Raji (cell line): ENCODE results near the gene PPTC7.

Source experiments
- POLR2A ChIP-seq: IDR thresholded peaks from 2 replicates; pipeline ENCODE4 v1.6.1; 2011; ENCODE audit warnings: low read depth, low read length, control low read depth; ENCODE audit not compliant: insufficient read depth

PPTC7 gene

GRCh38 chr12:110583137-110584059 lies at the start of gene PPTC7:
PPTC7 (minus strand) TSS chr12:110583318; CDS start chr12:110583031, 287 bp downstream.
- peak; percentile 82 for TF ChIP-seq POLR2A

- no peak for TF ChIP-seq POLR2A
These were observed 44.5 kb upstream of the PPTC7 start for GRCh38 chr12:110627500-110628195.

- no peak for TF ChIP-seq POLR2A
These were observed 39.5 kb upstream of the PPTC7 start for GRCh38 chr12:110622582-110622981.

GRCh38 chr12:110619534-110619953 lies 36.4 kb upstream of the PPTC7 start:
- TF ChIP-seq POLR2A: no peak

GRCh38 chr12:110616471-110617115 lies 33.5 kb upstream of the PPTC7 start:
- TF ChIP-seq POLR2A: no peak

- TF ChIP-seq POLR2A: no peak
These were observed 32.1 kb upstream of the PPTC7 start for GRCh38 chr12:110615171-110615570.

GRCh38 chr12:110613771-110614684 lies 30.9 kb upstream of the PPTC7 start, which contains the start of gene TCTN1:
TCTN1 (plus strand) TSS chr12:110614129; CDS start chr12:110614183, 54 bp downstream.
- TF ChIP-seq POLR2A: peak; percentile 87

- no peak for TF ChIP-seq POLR2A
These were observed 30.1 kb upstream of the PPTC7 start for GRCh38 chr12:110613071-110613770.

GRCh38 chr12:110606253-110606611 lies 23.1 kb upstream of the PPTC7 start:
- no peak; the same call in 1 of the 2 replicates for TF ChIP-seq POLR2A

GRCh38 chr12:110600254-110600653 lies 17.1 kb upstream of the PPTC7 start:
- TF ChIP-seq POLR2A: no peak

- TF ChIP-seq POLR2A: no peak
These were observed 16.2 kb upstream of the PPTC7 start for GRCh38 chr12:110599334-110599733.

GRCh38 chr12:110597885-110598284 lies 14.8 kb upstream of the PPTC7 start:
- no peak for TF ChIP-seq POLR2A

GRCh38 chr12:110592078-110592477 lies 9.0 kb upstream of the PPTC7 start:
- TF ChIP-seq POLR2A: no peak
